ENCODE data around the gene ATXN7L1.
"Not testable (repeated sequence)": the region's sequence is repeated elsewhere in the genome, so short reads cannot be mapped to it uniquely, and the experiment has no call there.

Gene ATXN7L1

DNA sequence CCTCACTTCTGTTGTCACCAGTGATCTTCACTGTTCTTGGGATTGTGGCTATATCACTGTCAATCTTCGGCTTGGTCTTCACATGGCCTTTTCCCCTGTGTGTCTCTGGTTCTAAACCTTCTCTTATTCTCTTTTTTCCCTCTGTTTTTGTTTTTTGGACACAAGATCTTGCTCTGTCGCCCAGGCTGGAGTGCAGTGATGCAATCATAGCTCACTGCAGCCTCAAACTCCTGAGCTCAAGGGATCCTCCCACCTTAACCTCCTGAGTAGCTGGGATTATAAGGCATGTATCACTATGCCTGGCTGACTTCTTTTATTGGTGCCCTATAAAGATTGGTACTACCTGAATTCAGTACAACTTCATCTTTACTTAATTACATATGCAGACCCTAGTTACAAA lies 151.7 kb downstream of the ATXN7L1 start:
- no peak for DNase-seq

DNA sequence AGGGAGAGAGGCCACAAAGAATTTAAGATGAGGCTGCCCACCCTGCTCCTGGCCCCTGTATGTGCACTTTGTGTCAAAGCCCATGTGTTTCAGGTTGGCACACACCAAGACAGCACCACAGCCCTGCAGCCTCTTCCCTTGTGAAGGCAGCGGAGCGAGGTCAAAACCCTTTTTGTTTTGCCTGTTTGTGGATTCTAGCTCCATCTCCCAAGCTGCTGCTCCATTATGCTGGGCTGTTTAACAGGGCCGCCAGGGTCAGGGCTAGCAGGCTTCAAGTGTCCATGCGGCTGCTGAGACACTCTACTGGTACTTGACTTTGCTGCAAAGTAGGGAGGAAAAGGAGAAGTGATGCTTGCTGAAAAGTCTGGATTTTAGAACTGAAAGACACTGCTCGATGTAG lies 152.8 kb downstream of the ATXN7L1 start:
- no peak for DNase-seq

- DNase-seq: no peak
Observed at GRCh38 chr7:105721571-105722104, 154.8 kb downstream of the ATXN7L1 start.

DNA sequence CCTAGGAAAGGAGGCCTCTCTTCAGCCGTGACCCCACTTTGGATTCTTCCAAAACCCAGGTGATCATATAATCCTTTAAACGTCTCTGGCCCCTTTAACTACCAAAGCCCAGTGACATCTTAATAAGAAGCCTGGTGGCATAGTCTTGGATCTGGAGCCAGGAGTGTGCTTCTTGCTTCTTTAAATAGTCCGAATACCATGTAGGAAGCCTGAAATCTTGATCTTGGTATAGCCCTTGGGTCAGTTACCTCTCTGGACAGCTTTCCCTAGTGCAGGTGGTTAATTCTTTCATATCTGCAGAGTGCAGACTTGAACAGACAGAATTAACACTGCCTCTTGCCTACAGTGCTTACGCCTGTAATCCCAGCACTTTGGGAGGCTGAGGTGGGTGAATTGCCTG lies 156.5 kb downstream of the ATXN7L1 start:
- DNase-seq: no peak

DNA sequence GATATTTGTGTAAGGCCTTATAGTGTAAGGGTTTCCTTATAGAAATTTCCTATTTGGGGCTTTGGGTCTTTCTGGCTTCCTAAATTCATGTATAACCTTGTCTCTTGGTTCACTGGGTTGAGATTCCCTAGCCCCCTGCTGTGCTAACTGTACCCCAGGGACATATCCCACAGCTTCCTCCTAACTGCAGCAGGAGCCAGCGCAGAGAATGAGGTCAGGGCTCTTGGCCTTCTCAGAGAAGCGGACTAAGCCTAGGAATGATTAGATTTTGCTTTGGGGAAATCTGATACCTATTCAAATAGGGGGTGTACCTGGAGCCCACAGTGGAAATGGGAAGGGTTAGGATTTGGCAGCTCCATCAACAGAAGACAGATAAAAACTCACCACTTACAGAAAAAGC lies 157.0 kb downstream of the ATXN7L1 start:
- DNase-seq: no peak

DNA sequence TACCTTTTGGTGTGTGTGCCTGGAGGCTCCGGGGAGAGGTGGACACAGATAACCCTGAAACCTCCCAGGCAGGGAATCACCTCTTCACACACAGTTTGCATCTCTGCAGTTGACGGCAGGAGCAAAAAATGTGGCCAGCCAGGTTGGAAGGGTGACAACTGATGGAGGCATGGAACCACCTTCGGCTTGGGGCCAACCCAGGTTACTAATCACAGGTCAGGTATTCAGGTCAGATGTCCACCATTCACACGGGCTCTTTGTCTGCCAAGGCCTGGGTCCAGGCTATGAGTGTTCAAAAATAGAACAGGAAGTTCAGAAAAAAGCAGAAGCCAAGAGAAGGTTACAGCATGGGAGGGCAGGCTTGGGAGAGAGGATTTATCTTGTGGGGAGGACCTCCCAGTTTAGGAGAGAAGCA lies 157.9 kb downstream of the ATXN7L1 start:
- no peak for DNase-seq

DNA sequence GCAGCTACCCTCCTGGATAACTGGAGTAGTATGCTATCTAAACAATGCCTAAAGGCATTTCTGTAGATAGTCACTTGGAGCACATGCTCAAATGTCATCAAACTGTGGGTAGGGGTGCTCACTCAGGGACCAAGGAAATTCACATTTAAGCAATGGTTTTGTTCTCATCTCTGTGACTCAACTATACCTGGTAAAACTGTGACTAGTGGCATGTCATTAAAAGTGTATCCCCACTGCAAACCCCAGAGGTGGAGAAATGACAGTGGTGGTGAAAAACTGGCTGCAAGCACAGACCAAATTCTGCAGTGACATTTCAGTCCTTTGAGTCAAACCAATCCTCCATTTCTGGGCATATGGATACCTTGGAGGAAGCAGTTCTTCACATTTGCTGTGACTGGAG lies 160.9 kb downstream of the ATXN7L1 start:
- DNase-seq: no peak

DNA sequence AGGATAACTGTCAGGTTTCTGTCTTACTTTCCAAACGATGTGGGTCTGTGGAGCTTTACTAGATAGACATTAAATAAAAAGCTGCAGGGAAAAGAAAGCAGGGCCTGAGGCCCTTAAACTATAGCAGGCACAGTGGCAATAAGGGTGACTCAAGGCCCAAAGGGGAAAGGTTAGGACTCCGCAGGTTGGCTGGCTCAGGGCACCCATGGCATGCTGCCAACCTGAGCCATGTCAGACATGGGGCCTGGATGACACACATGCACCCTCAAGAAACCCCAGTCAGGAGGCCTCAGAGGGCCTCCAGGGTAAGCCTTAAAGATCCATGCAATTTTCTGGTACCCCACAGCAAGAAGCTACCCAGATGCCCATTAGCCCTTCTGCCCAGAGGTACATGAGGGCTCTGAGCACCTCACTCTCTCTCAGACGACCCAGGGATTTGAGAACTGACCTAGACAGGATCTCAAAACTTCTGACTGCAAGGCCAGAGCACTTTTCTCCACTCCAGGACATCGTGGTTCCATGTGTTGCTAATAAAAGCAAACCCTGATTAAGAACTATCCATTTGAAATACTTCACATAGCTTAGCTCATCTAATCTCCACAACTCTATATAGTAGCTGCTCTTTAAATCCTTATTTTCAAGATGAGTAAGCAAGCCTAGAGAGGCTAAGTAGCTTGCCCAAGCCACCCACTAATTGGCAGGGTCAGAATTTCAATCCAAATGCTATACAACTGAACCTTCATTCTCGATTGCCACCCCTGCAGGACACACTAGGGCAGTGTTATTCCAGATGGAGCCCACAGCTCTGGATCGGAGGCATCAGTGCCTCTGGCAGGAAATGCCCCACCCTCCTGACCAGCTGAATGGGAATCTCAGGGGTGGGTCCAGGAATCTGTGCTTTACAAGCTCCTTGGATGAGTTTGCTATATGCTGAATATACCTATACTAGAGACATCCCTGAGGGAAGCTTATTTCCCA lies 162.6 kb downstream of the ATXN7L1 start:
- no peak for DNase-seq

GRCh38 chr7:105712877-105713276 lies 163.5 kb downstream of the ATXN7L1 start:
- DNase-seq: no peak

- no peak for DNase-seq
Observed at GRCh38 chr7:105711726-105712402, 164.5 kb downstream of the ATXN7L1 start.

GRCh38 chr7:105710720-105711119 lies 165.7 kb downstream of the ATXN7L1 start:
- not testable (repeated sequence) for DNase-seq

DNA sequence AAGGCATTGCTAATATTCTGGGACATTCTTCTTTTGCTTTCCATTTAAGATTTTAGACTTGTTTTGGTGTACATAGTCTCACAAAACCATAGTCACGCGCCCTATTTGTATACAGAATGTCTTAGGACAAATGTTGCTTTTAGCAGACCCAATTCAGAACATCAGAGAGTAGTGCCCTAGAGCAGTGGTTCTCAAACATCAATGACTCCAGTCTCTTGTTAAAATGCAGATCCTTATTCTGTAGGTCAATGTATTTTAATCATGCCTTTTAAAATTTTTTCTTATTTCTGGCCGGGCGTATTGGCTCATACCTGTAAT lies 167.7 kb downstream of the ATXN7L1 start:
- no peak for DNase-seq

DNA sequence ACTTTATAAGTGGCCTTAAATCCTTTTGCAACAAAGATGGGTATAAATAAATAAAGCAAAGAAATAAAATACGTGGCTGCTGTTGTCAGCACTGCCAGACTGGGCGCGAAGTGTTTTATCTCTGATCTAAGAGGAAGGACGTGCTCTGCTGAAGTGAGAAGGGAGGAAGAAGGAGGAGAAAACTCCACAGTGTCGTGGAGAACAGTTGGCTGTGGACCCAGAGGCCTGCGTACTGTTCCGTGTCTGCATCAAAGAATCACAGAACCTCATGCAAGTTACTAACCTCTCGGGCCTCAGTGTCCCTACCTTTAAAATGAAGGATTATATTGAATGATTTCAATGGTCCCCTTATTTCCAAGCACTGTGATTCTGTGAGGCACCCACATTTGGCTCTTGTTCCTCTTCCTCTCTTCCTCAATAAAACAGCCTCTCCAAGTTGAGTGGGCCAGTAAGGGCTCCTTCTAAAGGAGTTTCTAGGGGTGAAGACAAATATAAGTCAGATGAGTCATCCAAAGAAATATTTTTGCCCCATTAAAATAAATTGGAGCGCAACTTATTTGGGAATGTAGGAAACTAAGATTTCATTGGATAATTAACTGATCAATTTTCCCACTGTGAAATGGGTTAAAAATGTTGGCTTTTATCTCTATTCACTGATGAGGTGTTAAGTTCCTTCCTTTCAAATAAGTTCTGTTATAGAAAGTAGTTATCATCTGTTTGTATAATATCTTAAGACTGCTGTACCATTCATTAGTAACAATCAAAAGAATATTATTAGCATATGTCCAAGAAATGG lies 168.2 kb downstream of the ATXN7L1 start:
- DNase-seq: no peak

- no peak for DNase-seq
Observed at GRCh38 chr7:105707381-105707780, 169.0 kb downstream of the ATXN7L1 start.

DNA sequence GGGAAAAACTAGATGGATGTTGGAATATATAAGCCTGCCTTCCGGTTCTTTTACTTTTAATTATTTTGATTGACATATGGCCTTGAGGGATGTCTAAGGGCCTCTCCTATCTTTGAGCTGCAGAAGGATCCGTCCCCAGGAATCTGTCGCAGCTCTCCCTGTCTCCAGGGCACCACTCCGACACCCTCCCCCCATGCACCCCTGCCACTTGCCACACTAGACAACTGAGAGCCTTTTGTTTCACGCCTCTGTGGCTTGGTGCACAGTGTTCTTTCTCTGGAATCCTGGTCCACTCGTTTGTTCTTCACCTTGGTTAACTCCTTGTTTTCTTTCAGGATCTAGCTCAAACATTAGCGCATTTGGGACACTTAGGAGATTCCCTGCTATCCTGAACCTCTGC lies 171.0 kb downstream of the ATXN7L1 start:
- DNase-seq: no peak

DNA sequence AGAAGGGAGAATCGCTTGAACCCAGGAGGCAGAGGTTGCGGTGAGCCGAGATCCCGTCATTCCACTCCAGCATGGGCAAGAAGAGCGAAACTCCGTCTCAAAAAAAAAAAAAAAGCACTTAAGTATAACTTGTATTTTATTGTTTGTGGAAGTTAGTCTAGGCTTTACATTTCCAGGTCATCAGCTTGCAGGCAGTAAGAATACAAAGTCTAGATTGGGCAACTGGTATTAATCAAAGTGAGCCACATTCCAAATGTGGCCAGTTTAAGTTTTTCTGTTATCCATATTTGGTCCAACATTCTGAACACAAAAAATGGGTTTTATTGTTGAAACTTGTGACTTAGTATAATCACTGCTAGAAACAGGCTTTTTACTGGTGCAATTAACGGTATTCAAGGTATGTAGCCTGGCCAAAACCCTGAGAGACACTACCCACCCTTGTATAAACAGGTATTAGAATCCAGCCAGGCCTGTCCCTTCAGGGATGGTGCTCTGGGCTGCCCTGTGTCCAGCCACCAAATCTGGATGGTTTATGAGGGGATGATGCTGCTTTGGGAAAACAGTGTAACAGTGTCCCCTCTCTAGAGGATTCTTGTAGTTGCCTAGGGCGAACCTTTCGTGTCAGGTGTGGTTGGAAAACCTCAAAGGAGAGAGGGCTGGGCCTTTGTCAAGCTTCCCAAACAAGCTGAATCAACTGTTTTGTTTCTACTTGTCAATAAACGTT lies 173.0 kb downstream of the ATXN7L1 start:
- no peak for DNase-seq

GRCh38 chr7:105699568-105700236 lies 176.7 kb downstream of the ATXN7L1 start:
- no peak for DNase-seq

GRCh38 chr7:105698531-105698930 lies 177.9 kb downstream of the ATXN7L1 start:
- no peak for DNase-seq

DNA sequence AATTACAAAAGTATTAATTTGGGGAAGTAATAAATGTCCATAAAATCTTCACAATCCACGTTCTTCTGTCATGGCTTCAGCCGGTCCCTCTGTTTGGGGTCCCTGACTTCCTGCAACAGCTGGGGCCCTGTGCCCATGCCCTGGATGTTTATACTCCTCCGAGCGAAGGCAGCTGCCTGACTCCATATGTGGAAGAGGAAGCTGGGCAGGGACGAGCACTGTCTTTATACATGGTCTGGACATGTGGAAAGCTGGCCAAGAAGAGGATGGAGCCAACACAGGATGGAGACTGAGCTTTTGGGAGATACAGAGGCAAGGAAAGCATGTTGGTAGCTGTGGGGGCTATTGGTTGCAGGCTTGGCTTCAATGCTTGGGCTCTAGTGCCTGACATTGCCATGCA lies 178.6 kb downstream of the ATXN7L1 start:
- no peak for DNase-seq

GRCh38 chr7:105697169-105697568 lies 179.2 kb downstream of the ATXN7L1 start:
- DNase-seq: not testable (repeated sequence)

DNA sequence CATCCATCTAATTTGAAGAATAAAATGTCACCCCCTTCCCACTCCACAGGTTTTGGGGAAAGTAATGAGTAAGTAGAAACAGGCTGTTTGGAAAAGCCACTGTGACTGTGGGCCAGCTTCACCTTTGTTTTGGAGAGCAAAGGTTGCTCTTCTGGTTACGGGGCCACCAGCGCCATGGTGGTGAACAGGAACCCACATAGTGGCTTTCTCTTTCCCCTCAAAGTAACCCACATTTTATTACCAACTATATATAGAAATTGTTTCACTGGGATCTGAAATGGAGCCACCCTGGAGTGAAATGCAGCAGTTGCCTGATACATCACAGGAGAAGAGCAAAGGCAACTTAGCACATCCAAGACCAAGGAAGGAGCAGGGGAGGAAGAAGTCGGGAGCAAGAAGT lies 182.8 kb downstream of the ATXN7L1 start:
- DNase-seq: no peak
